GM18498 (cell line): Measurements from ENCODE around the gene TACC2.

Experiments used
- ATAC-seq: cut with Tn5 transposase; IDR thresholded peaks from one replicate; pipeline ENCODE4 v1.9.1; 2021; ENCODE audit warnings: mild to moderate bottlenecking, moderate library complexity; ENCODE audit not compliant: unreplicated experiment

TACC2 gene

GRCh38 chr10:122244001-122244975, 255.3 kb downstream of the TACC2 start:
- no peak for ATAC-seq

GRCh38 chr10:122245136-122245535, 256.2 kb downstream of the TACC2 start:
- no peak for ATAC-seq

- no peak for ATAC-seq
Measured at GRCh38 chr10:122245897-122246296, 256.9 kb downstream of the TACC2 start.

GRCh38 chr10:122246830-122247520, 258.0 kb downstream of the TACC2 start:
- no peak for ATAC-seq

- no peak for ATAC-seq
Measured at GRCh38 chr10:122248356-122249302, 259.7 kb downstream of the TACC2 start.

GRCh38 chr10:122249303-122249850, 260.4 kb downstream of the TACC2 start:
- no peak for ATAC-seq

GRCh38 chr10:122249991-122250750, 261.2 kb downstream of the TACC2 start:
- ATAC-seq, result no peak

- ATAC-seq, result no peak
Measured at GRCh38 chr10:122251459-122252255, 262.7 kb downstream of the TACC2 start.

- ATAC-seq, result no peak
Measured at GRCh38 chr10:122252805-122253204, 263.8 kb downstream of the TACC2 start.

GRCh38 chr10:122253605-122254004, 264.6 kb downstream of the TACC2 start:
- no peak for ATAC-seq

GRCh38 chr10:122254831-122255230, 265.9 kb downstream of the TACC2 start:
- ATAC-seq, result no peak

- no peak for ATAC-seq
Measured at GRCh38 chr10:122255509-122256301, 266.7 kb downstream of the TACC2 start.

- ATAC-seq, result no peak
Measured at GRCh38 chr10:122257041-122257440, 268.1 kb downstream of the TACC2 start.

GRCh38 chr10:122258136-122259074, 269.4 kb downstream of the TACC2 start:
- no peak for ATAC-seq

GRCh38 chr10:122259075-122259466, 270.1 kb downstream of the TACC2 start:
- ATAC-seq, result no peak

- ATAC-seq, result no peak
Measured at GRCh38 chr10:122261584-122261983, 272.6 kb downstream of the TACC2 start.

GRCh38 chr10:122263971-122264370, 275.0 kb downstream of the TACC2 start:
- ATAC-seq, result no peak
